Fibroblast of mammary gland (primary cell): ENCODE results near the gene GUK1.

Experiments
- DNase-seq: peaks from one replicate; pipeline ENCODE4 v3.0.0-alpha.2; 2010; ENCODE audit warnings: low read depth
- H3K4me3 ChIP-seq: 2 replicates; pipeline ENCODE4 v1.5.1; 2011; ENCODE audit warnings: low read depth, mild to moderate bottlenecking, low read length, moderate library complexity; ENCODE audit not compliant: control insufficient read depth
- CTCF ChIP-seq: conservative IDR thresholded peaks from 2 replicates; pipeline ENCODE4 v1.5.1; 2011; ENCODE audit warnings: low read depth, low read length, inconsistent platforms; ENCODE audit not compliant: control insufficient read depth, insufficient read depth

The GUK1 gene

GRCh38 chr1:228163007-228163753 is 23.1 kb downstream of the GUK1 start:
- H3K4me3 ChIP-seq = no peak overlapping the region
- DNase-seq = peak; percentile 45
- no peak for TF ChIP-seq CTCF

- no peak for DNase-seq
- no peak overlapping the region for H3K4me3 ChIP-seq
- TF ChIP-seq CTCF = no peak
Observed at GRCh38 chr1:228163776-228164519, 23.9 kb downstream of the GUK1 start.

- DNase-seq = no peak
- H3K4me3 ChIP-seq = peak overlapping the region; percentile 60
Observed at GRCh38 chr1:228164561-228165371, 24.7 kb downstream of the GUK1 start.

GRCh38 chr1:228165372-228166169 is 25.5 kb downstream of the GUK1 start, which contains the start of gene IBA57:
TSS of gene IBA57 (plus strand) at chr1:228165804. CDS start at chr1:228165817, 13 bp downstream.
- peak; percentile 62 for TF ChIP-seq CTCF
- peak within 1 kb of the TSS; percentile 73 for H3K4me3 ChIP-seq
- peak; percentile 98 for DNase-seq

More at GRCh38 chr1:228164561-228165371, 24.7 kb downstream of the GUK1 start:
- no peak for TF ChIP-seq CTCF

- peak overlapping the region; percentile 73 for H3K4me3 ChIP-seq
- peak; percentile 78 for DNase-seq
- peak; percentile 14 for TF ChIP-seq CTCF
Observed at GRCh38 chr1:228166170-228166936, 26.3 kb downstream of the GUK1 start.
